ENCODE measurements around the gene SPATA46. TPM values are rescaled to one million over a fixed set of nuclear protein-coding genes. Genes with fewer than 3 reads are reported as not detected.

Gene SPATA46
- total and polyA plus RNA-seq, 8 donors: not detected

DNA sequence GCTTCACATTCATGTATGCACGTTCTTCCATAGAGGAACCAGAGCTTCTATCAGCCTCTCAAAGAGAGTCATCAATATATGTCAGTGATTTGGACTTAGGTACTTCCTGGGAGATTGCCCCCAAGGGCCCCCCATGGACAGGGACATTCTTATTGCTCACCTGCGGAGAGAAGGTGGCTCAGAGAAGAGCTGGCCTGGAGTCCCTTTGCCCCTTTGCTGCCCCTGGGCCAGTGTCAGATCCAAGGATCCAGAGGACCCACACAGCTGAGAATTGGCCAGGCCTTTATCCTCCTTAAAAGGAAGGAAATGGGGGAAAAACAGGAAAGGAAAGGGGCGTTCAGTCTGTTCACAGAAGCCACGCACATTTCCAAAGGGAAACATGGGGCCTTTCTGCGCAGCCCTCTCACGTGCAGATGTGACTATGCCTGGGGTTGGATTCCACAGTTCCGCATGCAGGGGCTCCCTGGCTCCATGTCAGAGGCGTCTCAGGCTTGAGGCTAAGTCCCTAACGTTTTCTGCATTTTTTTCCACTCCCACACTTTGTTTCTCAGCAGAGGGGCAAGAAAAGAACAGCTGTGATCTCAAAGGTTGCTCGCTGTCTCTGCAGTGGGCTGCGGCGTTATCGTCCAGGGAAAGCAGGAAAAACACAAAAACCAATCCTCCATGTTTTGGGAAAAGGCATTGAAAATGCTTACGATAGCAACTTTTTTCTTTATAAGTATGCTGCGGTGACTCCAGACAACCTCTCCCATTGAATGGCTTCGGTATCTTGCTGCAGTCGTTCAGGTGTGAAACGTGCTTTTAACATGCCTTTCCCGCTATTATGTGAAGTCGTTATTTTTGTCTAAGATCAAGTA, 10.8 kb upstream of the SPATA46 start:
- peaks cover 0 to 37% (median 14%) of the 10 kb centered on the region in 4 donors for H3K36me3 ChIP-seq
- no peak overlapping the region for H3K4me3 ChIP-seq
- TF ChIP-seq POLR2AphosphoS5 (IDR thresholded peaks at IDR 0.05) (no peak), POLR2A (IDR thresholded peaks at IDR 0.05) (no peak), EP300 (IDR thresholded peaks at IDR 0.05) (no peak)
- TF ChIP-seq, protein P1, sequence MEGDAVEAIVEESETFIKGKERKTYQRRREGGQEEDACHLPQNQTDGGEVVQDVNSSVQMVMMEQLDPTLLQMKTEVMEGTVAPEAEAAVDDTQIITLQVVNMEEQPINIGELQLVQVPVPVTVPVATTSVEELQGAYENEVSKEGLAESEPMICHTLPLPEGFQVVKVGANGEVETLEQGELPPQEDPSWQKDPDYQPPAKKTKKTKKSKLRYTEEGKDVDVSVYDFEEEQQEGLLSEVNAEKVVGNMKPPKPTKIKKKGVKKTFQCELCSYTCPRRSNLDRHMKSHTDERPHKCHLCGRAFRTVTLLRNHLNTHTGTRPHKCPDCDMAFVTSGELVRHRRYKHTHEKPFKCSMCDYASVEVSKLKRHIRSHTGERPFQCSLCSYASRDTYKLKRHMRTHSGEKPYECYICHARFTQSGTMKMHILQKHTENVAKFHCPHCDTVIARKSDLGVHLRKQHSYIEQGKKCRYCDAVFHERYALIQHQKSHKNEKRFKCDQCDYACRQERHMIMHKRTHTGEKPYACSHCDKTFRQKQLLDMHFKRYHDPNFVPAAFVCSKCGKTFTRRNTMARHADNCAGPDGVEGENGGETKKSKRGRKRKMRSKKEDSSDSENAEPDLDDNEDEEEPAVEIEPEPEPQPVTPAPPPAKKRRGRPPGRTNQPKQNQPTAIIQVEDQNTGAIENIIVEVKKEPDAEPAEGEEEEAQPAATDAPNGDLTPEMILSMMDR (IDR thresholded peaks at IDR 0.05): no peak
- peaks cover 0 to 10% (median 3%) of the 10 kb centered on the region in 4 donors for H3K4me1 ChIP-seq
- no peak overlapping the region for H3K27ac ChIP-seq
- H3K9me3 ChIP-seq: no peaks in the 10 kb centered on the region
- DNase-seq: no peak
- H3K27me3 ChIP-seq: no peaks in the 10 kb centered on the region
- 83 to 89% (median 87%) methylated on average over 20 of the region's 20 CpGs for WGBS, 5 donors
- intact Hi-C loops (cut with DNase I; ENCODE audit: low total_unique reads): loop anchor here (5.0 kb wide), 1 partner anchor 335 kb away; no protein-coding TSS in a partner anchor

DNA sequence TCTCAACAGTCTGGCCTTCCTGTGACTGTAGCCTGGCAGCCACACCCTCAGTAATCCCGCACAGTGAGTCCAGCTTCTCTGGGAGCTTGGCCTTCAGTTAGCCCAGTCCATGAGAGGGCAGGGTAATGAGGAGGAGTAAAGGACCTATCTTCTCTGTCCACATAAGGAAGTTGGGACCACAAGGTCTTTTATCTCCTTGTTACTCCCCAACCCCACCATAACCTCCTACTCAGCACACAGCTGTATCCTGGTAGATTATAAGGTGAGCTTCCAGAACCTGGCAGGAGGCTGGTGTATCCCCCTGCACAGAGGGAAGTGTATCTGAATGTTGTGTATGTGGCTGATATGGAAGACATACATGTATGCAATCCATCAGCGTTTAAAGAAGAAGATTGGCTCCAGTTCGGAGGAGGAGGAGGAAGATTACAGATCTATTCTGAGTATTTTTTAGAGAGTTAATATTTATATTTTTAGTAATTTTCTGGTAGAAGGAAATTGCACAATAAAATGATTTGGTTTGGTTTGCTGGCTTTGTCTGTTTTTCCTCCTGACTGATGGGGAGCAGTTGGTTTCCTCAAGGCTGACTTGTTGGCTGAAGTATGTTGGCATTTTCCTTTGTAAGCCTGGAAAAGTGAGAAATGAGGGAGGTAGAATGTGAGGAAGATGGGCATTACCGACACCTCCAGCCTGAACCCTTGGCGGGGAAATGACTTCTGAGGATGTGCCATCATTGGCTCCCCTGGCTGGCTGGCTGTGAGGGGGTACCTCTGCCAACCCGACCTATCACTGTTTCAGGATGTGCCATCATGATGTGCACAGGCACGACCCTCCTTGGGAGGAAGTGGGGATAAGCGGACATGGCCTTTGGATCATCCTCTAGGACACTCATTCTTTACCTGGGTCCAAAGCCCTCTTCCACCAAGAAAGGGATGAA, 9.9 kb upstream of the SPATA46 start:
- peaks cover 0 to 43% (median 15%) of the 10 kb centered on the region in 4 donors for H3K36me3 ChIP-seq
- no peak for DNase-seq
- H3K4me3 ChIP-seq: no peak overlapping the region
- no peak for TF ChIP-seq POLR2AphosphoS5 (IDR thresholded peaks at IDR 0.05)
- TF ChIP-seq EP300 (IDR thresholded peaks at IDR 0.05): no peak
- TF ChIP-seq, protein P1 (IDR thresholded peaks at IDR 0.05): no peak
- no peak for TF ChIP-seq POLR2A (IDR thresholded peaks at IDR 0.05)
- H3K4me1 ChIP-seq: peaks cover 0 to 12% (median 3%) of the 10 kb centered on the region in 4 donors
- intact Hi-C loops (cut with DNase I; ENCODE audit: low total_unique reads): loop anchor here (5.0 kb wide), 1 partner anchor 334 kb away; no protein-coding TSS in a partner anchor
- no peaks in the 10 kb centered on the region for H3K9me3 ChIP-seq
- H3K27me3 ChIP-seq: no peaks in the 10 kb centered on the region
- WGBS, 5 donors: 81 to 87% (median 83%) methylated on average over 8 of the region's 8 CpGs
- no peak overlapping the region for H3K27ac ChIP-seq

DNA sequence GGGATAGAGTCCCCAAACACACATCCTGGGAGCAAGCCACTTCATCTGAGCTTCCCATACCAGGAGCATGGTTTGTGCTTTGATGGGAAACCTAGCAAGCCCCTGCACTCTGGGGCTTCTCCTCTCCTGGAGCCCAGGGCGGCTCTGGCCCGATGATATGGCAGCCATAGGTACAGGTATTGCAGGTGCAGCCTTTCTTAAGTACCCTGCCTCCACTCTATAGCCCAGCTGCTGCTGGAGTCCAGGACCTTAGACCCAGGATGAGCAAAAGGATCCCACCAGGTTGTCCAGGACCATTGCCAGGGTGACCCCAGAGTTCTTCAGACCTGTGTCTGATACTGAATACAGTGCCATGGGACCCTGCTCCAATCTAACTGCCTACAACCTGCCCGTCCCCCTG, 9.0 kb upstream of the SPATA46 start:
- Histone ChIP-seq H3K27ac (no peak overlapping the region), H3K4me1 (peaks cover 0 to 9% (median 3%) of the 10 kb centered on the region in 4 donors), H3K9me3 (no peaks in the 10 kb centered on the region), H3K4me3 (no peak overlapping the region), H3K27me3 (no peaks in the 10 kb centered on the region), H3K36me3 (peaks cover 0 to 43% (median 15%) of the 10 kb centered on the region in 4 donors)
- DNase-seq: no peak
- no peak for TF ChIP-seq POLR2A (IDR thresholded peaks at IDR 0.05)
- TF ChIP-seq POLR2AphosphoS5 (IDR thresholded peaks at IDR 0.05): no peak
- no peak for TF ChIP-seq EP300 (IDR thresholded peaks at IDR 0.05)
- intact Hi-C loops (cut with DNase I; ENCODE audit: low total_unique reads): loop anchor here (5.0 kb wide), 1 partner anchor 333 kb away; no protein-coding TSS in a partner anchor
- WGBS, 5 donors: 78 to 100% (median 89%) methylated on average over 3 of the region's 3 CpGs

DNA sequence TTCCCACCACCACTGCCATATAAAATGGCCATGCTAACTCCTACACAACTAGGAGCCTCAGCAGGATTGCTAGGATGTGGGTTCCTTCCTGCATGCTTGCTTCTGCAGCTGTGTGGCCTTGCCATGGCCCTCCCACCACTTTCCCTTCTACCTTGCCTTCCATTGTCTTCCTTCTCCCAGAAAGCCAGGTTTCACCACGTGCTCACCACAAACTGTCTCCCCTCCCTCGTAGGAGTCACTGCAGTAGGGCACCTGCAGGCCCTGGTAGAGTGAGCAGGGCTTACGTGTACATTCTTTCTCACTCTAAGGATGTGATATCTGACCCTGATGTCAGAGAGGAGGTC, 8.6 kb upstream of the SPATA46 start:
- Histone ChIP-seq H3K27me3 (no peaks in the 10 kb centered on the region), H3K4me1 (peaks cover 0 to 9% (median 3%) of the 10 kb centered on the region in 4 donors), H3K27ac (no peak overlapping the region), H3K9me3 (no peaks in the 10 kb centered on the region), H3K4me3 (no peak overlapping the region), H3K36me3 (peaks cover 0 to 43% (median 15%) of the 10 kb centered on the region in 4 donors)
- intact Hi-C loops (cut with DNase I; ENCODE audit: low total_unique reads): loop anchor here (5.0 kb wide), 1 partner anchor 333 kb away; no protein-coding TSS in a partner anchor
- DNase-seq: no peak
- TF ChIP-seq POLR2AphosphoS5 (IDR thresholded peaks at IDR 0.05): no peak
- 69 to 92% (median 81%) methylated on average over 3 of the region's 3 CpGs for WGBS, 5 donors

All from stomach (tissue), 9 donors.